DOHH2 (cell line): ENCODE data around the gene GDF2.

Experiments
- CTCF ChIP-seq: fragments of 200-600 bp; sonication (generic); IDR thresholded peaks from one replicate; pipeline ENCODE4 v1.5.1; 2014; ENCODE audit warnings: antibody characterized with exemption, mild to moderate bottlenecking, low read depth, low read length; ENCODE audit not compliant: poor library complexity, severe bottlenecking
- EZH2phosphoT487 ChIP-seq: fragments of 200-600 bp; sonication (generic); IDR thresholded peaks from 2 replicates; pipeline ENCODE4 v1.6.1; 2017; ENCODE audit warnings: borderline replicate concordance, mild to moderate bottlenecking, antibody characterized with exemption, low read length, moderate library complexity, mixed read lengths

- TF ChIP-seq EZH2phosphoT487 (no peak), CTCF (no peak)
Measured at GRCh38 chr10:47354165-47354564, 31.9 kb downstream of the GDF2 start.
